HEK293 (cell line): ENCODE measurements around the gene CS.

Experiments used
- CTCF ChIA-PET: fragments of 350-600 bp; formaldehyde crosslinking; extraction: SDS; loops from one replicate; lab custom pipeline; 2021; ENCODE audit warnings: antibody characterized with exemption; lab: Yijun Ruan, JAX
- POLR2A ChIA-PET: fragments of 300-600 bp; formaldehyde crosslinking; extraction: SDS; loops from one replicate; lab custom pipeline; 2020; ENCODE audit warnings: antibody characterized with exemption, inconsistent platforms; lab: Yijun Ruan, JAX
- H3K27ac ChIP-seq: fragments of 200-500 bp; sonication (Bioruptor generic); 2 replicates; pipeline ENCODE4 v1.5.1; 2014; ENCODE audit warnings: low read depth, low read length, control low read depth, inconsistent platforms; ENCODE audit errors: extremely low read depth
- H3K36me3 ChIP-seq, 2 experiments: fragments of 200-500 bp in 1 of 2; sonication (Bioruptor generic) in 1 of 2; 1 replicate in 1 of 2; 2 replicates in 1 of 2; pipeline ENCODE4 v1.5.1; 2014 to 2017; ENCODE audit warnings: inconsistent platforms in 2 of 2, low read length in 2 of 2; ENCODE audit not compliant: control insufficient read depth in 2 of 2, insufficient read depth in 1 of 2
- H3K4me1 ChIP-seq: fragments of 200-500 bp; sonication (Bioruptor generic); 2 replicates; pipeline ENCODE4 v1.5.1; 2014; ENCODE audit warnings: mild to moderate bottlenecking, low read length, inconsistent platforms; ENCODE audit not compliant: control insufficient read depth, insufficient read depth
- H3K4me3 ChIP-seq: 2 replicates; pipeline ENCODE4 v1.5.1; 2011; ENCODE audit warnings: low read depth, mild to moderate bottlenecking, control low read depth, low read length, moderate library complexity
- H3K9me3 ChIP-seq: fragments of 200-500 bp; sonication (Bioruptor generic); 2 replicates; pipeline ENCODE4 v1.5.1; 2014; ENCODE audit warnings: low read depth, low read length, inconsistent platforms; ENCODE audit not compliant: control insufficient read depth, insufficient read depth
- ATF2 ChIP-seq: fragments of 450-650 bp; formaldehyde crosslinking; IDR thresholded peaks from 2 replicates; pipeline ENCODE4 v1.5.1; 2016; ENCODE audit warnings: missing biosample characterization, missing genetic modification characterization, low read depth
- HOXA7 ChIP-seq: sonication (generic); formaldehyde crosslinking; IDR thresholded peaks from 2 replicates; pipeline ENCODE4 v1.8.1; 2022; ENCODE audit warnings: missing genetic modification reagents, borderline replicate concordance
- HOXC10 ChIP-seq: sonication (generic); formaldehyde crosslinking; IDR thresholded peaks from 2 replicates; pipeline ENCODE4 v1.8.1; 2023; ENCODE audit warnings: mild to moderate bottlenecking, missing genetic modification reagents
- OVOL3 ChIP-seq: fragments of 450-650 bp; formaldehyde crosslinking; IDR thresholded peaks from 2 replicates; pipeline ENCODE4 v1.5.1; 2016; ENCODE audit warnings: missing biosample characterization, missing genetic modification characterization
- SCRT1 ChIP-seq: fragments of 450-650 bp; formaldehyde crosslinking; IDR thresholded peaks from 2 replicates; pipeline ENCODE4 v1.5.1; 2016; ENCODE audit warnings: missing biosample characterization, missing genetic modification characterization, borderline replicate concordance
- SCRT2 ChIP-seq: fragments of 450-650 bp; formaldehyde crosslinking; IDR thresholded peaks from 2 replicates; pipeline ENCODE4 v1.5.1; 2016; ENCODE audit warnings: missing biosample characterization, missing genetic modification characterization
- ZBTB48 ChIP-seq: fragments of 450-650 bp; formaldehyde crosslinking; IDR thresholded peaks from 2 replicates; pipeline ENCODE4 v1.5.1; 2016; ENCODE audit warnings: missing biosample characterization, missing genetic modification characterization
- ZIC2 ChIP-seq: fragments of 450-650 bp; formaldehyde crosslinking; IDR thresholded peaks from 2 replicates; pipeline ENCODE4 v1.5.1; 2016; ENCODE audit warnings: missing biosample characterization, missing genetic modification characterization
- ZNF274 ChIP-seq, 2 experiments: fragments of 200-500 bp in 1 of 2; fragments of 450-650 bp in 1 of 2; sonication (Bioruptor generic) in 1 of 2; formaldehyde crosslinking in 1 of 2; IDR thresholded peaks; 2 replicates each; pipeline versions ENCODE4 v1.5.1 to v1.6.1; 2014 to 2016; ENCODE audit warnings: borderline replicate concordance in 1 of 2, inconsistent platforms in 1 of 2, low read length in 1 of 2, missing biosample characterization in 1 of 2, missing genetic modification characterization in 1 of 2
- ZNF292 ChIP-seq: fragments of 450-650 bp; formaldehyde crosslinking; IDR thresholded peaks from 2 replicates; pipeline ENCODE4 v1.5.1; 2016; ENCODE audit warnings: low read depth, missing biosample characterization, missing genetic modification characterization, borderline replicate concordance
- ZNF501 ChIP-seq: fragments of 450-650 bp; formaldehyde crosslinking; IDR thresholded peaks from 2 replicates; pipeline ENCODE4 v1.5.1; 2016; ENCODE audit warnings: missing biosample characterization, missing genetic modification characterization
- ZNF530 ChIP-seq: fragments of 450-650 bp; formaldehyde crosslinking; IDR thresholded peaks from 2 replicates; pipeline ENCODE4 v1.5.1; 2016; ENCODE audit warnings: low read depth, missing biosample characterization, missing genetic modification characterization
- ZNF580 ChIP-seq: fragments of 450-650 bp; formaldehyde crosslinking; IDR thresholded peaks from 2 replicates; pipeline ENCODE4 v1.5.1; 2016; ENCODE audit warnings: missing biosample characterization, missing genetic modification characterization
- ZNF623 ChIP-seq: fragments of 450-650 bp; formaldehyde crosslinking; IDR thresholded peaks from 2 replicates; pipeline ENCODE4 v1.5.1; 2016; ENCODE audit warnings: missing biosample characterization, missing genetic modification characterization
- ZNF768 ChIP-seq: fragments of 450-650 bp; formaldehyde crosslinking; IDR thresholded peaks from 2 replicates; pipeline ENCODE4 v1.5.1; 2018; ENCODE audit warnings: missing biosample characterization, mild to moderate bottlenecking, missing genetic modification characterization
- ZSCAN30 ChIP-seq: fragments of 450-650 bp; IDR thresholded peaks from 2 replicates; pipeline ENCODE4 v1.5.1; 2018; ENCODE audit warnings: missing biosample characterization, mild to moderate bottlenecking, missing genetic modification characterization, moderate library complexity

CS gene

GRCh38 chr12:56341616-56342015 is 41.5 kb upstream of the CS start (continued):
- no peak for TF ChIP-seq ZNF530 (tag by site-specific recombination)
- TF ChIP-seq, all 188 proteins: peak for 0

GRCh38 chr12:56339158-56339422 is 39.0 kb upstream of the CS start:
- no peak overlapping the region for H3K27ac ChIP-seq
- no peak for TF ChIP-seq ZBTB48
- TF ChIP-seq SCRT1 (tag by site-specific recombination): no peak
- TF ChIP-seq ZNF768 (tag by site-specific recombination): no peak
- TF ChIP-seq ZSCAN30 (tag by site-specific recombination): no peak
- no peak for TF ChIP-seq HOXA7 (CRISPR knock-in tag)
- no peak for TF ChIP-seq ZNF274 (IDR thresholded peaks at IDR 0.05; ENCODE audit: low read length)
- TF ChIP-seq ZNF274 (tag by site-specific recombination; IDR thresholded peaks at IDR 0.05; ENCODE audit: borderline replicate concordance): no peak
- no peak for TF ChIP-seq HOXC10
- no peak for TF ChIP-seq ZNF623 (tag by site-specific recombination)
- TF ChIP-seq ZNF580: no peak
- TF ChIP-seq ZNF292 (tag by site-specific recombination): no peak
- no peaks in the 10 kb centered on the region for H3K9me3 ChIP-seq
- no peaks in the 10 kb centered on the region for H3K4me1 ChIP-seq
- H3K4me3 ChIP-seq: no peak overlapping the region
- CTCF ChIA-PET: interaction anchor here (0.6 kb wide), 3 partner anchors 10 to 180 kb away, joined by 3 read pairs; no protein-coding TSS in a partner anchor
- H3K36me3 ChIP-seq: peaks cover 0 to 23% of the 10 kb centered on the region in 2 experiments; a peak in 1 of 3 replicates
- POLR2A ChIA-PET: interaction anchor here (2.3 to 2.9 kb wide), 2 partner anchors 21 to 23 kb away, joined by 10 to 12 read pairs; partner anchors contain the start of genes CNPY2 and STAT2

- ChIA-PET POLR2A (interaction anchor here (2.3 to 2.9 kb wide), 2 partner anchors 22 kb away, joined by 10 to 12 read pairs; partner anchors contain the start of genes CNPY2 and STAT2), CTCF (interaction anchor here (0.6 kb wide), 3 partner anchors 10 to 97 kb away, joined by 3 to 4 read pairs (median 3); no protein-coding TSS in a partner anchor)
- Histone ChIP-seq H3K36me3 (peaks cover 0 to 17% of the 10 kb centered on the region in 2 experiments; a peak in 1 of 3 replicates), H3K27ac (no peak within 1 kb of the TSS), H3K4me3 (no peak within 1 kb of the TSS), H3K4me1 (no peaks in the 10 kb centered on the region), H3K9me3 (no peaks in the 10 kb centered on the region)
- peak; percentile 63 for TF ChIP-seq ZIC2
- no peak for TF ChIP-seq ZNF501 (tag by site-specific recombination)
Observed at GRCh38 chr12:56338308-56339157, 38.4 kb upstream of the CS start, which contains the start of gene IL23A. IL23A (plus strand) TSS chr12:56338884; CDS start chr12:56339045, 161 bp downstream.

GRCh38 chr12:56337753-56338251 is 37.7 kb upstream of the CS start:
- Histone ChIP-seq H3K4me3 (no peak overlapping the region), H3K9me3 (no peaks in the 10 kb centered on the region), H3K36me3 (peaks cover 0 to 10% of the 10 kb centered on the region in 2 experiments; a peak in 1 of 3 replicates), H3K27ac (no peak overlapping the region), H3K4me1 (peaks cover 4% of the 10 kb centered on the region)
- CTCF ChIA-PET: no interaction called here
- TF ChIP-seq SCRT2 (tag by site-specific recombination) (peak; percentile 63; the same call in 1 of the 2 replicates), ATF2 (tag by site-specific recombination) (peak; percentile 38; the same call in 1 of the 2 replicates), OVOL3 (tag by site-specific recombination) (no peak)
- TF ChIP-seq, all 188 proteins: peak for 2
- POLR2A ChIA-PET: interaction anchor here (2.3 to 2.9 kb wide), 2 partner anchors 22 kb away, joined by 10 to 12 read pairs; partner anchors contain the start of genes CNPY2 and STAT2
